ENCODE results near the gene DOCK9.
"Not testable (repeated sequence)": the region's sequence is repeated elsewhere in the genome, so short reads cannot be mapped to it uniquely, and the experiment has no call there.

The DOCK9 gene

DNA sequence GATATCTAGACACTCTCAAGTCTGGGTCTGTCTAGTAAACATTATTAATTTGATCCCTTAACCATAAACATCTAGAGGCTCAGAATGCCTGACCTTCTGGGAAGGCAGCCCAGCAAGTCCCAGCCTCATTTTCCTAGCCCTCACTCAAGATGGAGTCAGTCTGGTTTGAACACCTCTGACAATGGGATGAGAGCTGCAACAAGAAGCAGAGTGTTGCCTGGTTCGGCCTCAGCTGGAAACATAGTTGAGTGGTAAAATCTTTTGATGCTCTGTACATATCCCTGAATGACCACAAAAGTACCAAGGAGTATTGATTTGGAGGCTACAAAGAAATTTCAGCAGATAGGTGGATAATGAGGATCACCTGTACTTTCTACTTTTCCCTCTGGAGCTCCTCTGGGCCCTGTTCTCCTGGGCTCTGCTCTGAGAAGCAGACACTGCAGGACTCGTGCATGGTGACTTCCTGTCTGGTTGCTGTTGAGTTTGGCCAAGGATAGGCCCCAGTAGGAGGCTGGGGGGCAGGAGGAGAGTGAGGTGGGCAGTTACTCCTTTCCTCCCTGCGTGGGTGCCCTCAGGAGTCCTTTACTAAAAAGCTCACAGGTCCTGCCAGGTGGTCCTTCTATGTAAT is 157.0 kb downstream of the DOCK9 start:
- DNase-seq = no peak

DNA sequence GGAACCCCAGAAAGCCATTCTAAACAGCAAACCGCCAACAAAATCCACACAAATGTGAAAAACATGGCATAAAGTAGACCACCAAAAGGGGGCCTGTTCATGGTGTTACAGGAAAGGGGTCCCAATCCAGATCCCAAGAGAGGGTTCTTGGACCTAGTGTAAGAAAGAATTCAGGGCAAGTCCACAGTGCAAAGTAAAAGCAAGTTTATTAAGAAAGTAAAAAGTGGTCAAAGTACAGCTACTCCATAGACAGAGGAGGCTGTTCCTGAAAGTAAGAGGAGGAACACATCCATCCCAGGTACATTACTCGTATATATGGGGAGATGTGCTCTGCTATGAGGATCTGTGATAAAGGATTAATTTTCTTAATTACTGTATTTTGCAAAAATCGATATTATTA is 157.6 kb downstream of the DOCK9 start:
- no peak for DNase-seq

DNA sequence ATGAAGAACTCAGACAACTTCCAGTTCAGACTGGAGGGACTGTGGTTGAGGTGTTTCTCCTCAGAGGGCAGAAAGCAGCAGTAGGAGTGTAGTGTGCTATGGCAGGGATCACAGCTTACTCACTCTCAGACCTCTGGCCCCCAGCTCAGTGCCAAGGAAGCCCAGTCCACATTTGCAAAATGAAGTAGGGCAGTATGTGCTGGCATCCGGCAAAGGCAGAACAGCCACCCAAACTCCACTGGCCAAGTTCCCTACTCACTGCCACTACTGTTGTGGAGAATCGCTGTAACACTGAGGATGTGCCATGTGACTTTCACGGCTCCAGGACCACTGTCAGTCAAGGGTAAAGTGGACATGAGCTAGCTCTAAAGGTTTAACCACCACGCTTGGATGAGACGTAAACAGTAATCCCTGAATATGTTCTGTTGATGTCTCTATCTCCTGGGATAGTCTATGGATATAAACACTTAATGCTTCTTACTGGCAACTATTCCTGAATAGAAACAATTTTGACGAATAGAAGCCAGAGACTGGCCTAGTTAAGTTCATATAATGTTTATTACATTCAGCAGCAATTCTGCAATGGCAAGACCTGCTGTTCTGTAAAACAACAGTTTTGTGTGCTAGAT is 158.4 kb downstream of the DOCK9 start:
- no peak for DNase-seq

DNA sequence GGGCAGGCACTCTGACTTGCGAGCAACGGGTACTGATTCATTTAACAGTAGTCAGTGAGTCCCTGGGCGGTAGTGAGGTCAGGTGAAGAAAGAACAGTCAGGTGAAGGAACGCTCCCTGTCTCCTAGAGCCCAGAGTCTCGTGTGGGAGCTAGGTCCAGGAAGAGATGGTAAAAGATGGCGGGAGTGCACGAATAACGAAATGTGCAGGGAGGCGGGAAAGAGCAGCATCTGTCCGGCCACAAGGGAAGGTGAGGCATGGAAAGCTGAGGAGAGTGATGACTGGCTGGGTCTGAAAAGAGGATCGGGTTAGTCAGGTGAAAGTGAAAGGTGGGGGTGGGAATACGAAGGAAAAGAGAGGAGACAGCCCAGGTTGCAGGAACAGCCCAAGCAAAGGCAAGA is 161.5 kb downstream of the DOCK9 start:
- DNase-seq = no peak

DNA sequence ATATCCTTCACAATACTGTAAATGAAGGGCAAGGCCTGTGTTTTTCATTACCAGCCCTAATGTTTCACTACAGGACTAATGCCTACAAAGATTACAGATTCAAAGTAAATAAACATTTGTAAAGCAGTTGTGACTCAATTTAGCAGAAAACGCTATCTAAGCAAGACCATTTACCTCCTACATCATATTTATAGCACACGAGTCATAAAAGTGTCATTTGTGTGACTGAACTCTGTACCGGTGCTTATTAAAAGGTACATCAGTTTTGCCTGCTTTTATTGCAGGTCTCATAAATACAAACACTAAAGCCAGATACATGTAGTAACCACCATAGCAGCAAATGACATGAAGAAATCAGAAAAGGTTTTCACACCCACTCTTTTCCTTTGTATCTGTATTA is 163.9 kb downstream of the DOCK9 start:
- no peak for DNase-seq

DNA sequence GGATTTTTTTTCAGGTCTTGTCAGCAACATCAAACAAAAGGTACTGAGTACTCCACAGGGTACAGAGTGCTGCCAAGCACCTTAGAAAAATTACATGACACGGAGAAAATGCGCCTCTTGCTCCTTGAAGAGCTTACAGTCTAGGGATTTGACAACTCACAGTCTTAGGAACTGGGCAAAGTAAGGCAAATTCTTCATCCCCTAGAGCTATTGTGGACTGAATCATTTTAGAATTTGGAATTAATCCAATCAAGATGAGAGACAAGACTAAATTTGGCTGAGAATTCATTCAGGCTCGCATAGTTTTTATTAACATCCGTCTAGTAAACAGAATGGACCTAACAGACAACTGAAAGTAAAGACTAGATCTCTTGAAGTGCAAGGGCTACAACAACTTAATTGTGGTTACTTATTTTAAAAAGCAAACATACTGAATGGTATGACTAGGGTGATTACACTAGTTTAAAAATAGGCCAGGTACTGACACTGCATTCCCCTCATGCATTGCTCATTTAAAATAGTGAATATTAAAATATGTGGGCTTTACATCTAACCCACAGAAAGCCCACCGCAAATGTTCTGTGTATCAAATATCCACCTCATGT is 165.6 kb downstream of the DOCK9 start:
- DNase-seq = not testable (repeated sequence)

DNA sequence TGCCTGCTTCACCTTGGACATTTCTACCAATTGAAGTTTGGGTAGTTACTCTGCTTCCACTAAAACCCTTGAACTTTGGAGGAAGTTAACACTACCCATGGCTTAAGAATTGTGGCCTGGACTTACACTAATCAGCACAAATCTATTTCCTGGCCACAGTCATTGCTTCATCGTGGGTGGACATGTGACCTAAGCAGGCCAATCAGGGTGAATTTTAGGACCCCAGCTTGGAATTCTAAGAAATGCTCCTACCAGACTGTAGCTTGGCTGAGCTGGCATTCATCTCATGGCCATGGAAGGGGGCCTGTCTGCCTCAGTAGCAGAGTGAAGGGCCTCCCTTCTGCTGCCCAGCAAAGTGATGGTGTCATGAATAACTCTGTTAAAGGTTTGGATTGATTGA is 167.1 kb downstream of the DOCK9 start:
- no peak for DNase-seq

DNA sequence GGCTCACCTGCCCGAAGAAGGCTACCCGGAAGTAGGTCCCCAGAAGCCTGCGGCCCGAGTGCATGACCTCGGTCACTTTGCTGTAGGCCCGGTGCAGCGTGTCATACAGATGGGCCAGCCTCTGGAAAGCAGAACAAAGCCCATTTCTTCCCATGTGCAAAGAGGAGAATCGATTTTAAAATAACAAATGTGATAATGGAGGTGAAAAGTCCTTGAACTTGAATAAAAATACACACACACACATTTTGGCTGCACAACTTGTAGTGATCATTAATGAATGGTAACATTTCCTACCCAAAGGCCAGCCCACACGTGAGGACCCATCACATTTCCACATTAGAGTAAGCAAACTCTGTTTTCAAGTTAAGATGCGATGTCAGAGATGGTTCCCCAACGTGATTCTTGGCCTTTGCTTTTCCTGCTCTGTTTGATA is 168.5 kb downstream of the DOCK9 start:
- no peak for DNase-seq

DNA sequence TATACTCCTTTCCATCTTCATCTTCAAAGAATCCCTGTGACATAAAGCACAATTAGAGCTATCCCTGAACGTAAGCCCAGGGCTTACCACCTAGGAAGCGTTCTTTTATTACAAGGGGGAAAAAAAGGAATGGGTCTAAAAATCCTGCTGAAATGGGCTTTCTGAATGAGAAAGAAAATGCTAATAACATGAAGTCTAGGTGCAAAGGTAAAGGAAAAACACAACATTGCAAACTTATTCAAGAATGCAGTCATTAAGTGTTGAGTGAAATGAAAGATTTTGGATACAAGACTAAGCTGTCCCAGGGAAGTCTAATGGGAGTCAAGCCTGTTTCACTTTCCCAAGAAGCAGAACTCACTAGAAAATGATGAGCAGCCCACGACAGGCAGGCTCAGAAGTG is 170.1 kb downstream of the DOCK9 start:
- DNase-seq = no peak

DNA sequence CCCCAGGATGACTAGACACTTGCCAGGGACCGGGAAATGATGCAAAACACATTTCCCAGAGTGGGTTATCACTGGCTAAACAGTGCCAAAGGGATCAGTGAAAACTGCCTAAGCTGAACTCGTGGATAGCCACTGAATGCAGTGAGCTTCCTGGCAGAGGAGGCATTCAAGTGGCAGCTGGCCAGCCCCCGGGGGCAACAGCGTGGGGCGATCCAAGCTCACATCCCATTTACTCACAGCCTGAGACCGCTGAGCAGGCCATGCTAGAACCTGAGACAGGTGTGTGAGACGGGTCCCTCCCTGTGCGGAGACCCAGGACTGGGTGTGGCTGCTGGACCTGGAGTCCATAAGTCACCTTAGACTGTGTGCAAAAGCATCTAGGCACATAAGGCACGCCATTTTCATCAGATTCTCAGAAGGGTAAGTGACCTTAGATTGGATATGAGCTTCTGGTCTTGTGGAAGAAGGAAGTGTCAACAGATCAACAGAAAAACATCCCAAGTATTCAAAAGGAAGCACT is 173.5 kb downstream of the DOCK9 start:
- DNase-seq = no peak

DNA sequence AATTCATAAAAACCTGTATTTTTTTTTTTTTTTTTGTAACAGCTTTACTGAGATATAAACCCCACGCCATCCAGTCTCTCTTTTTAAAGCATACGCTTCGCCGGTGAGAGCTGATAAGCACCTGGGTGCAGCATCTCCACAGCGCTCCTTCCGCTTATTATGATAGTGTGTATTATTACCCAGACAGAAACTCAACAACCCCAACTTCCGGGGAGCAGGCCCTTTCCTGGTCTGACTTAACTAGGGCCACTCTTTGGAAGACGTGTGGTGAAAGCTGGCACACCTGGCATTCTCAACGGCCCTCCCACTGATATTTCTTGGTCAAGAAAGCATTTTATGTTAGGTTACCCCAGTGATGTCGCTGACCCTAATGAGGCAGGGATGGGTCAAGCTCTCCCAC is 173.9 kb downstream of the DOCK9 start:
- DNase-seq = no peak

DNA sequence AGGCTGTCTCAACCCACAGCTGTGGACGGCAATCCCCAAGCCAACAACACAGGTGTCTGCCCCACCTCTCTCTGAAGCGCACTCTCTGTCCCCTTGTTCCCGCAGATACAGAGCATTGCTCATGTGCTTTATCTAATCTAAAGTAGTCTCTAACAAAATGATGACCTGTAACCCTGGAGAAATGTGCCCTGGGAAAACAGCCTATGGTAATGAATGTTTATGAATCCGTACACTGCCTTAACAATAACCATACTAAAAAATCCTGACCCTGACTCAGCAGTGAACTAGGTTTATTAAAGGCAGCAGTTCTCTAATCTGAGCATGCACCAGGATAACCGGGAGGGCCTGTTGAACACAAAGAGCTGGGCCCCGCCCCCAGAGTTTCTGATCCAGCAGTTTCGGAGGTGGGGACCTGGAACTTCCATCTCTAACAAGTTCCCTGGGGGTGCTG is 174.7 kb downstream of the DOCK9 start:
- no peak for DNase-seq

DNA sequence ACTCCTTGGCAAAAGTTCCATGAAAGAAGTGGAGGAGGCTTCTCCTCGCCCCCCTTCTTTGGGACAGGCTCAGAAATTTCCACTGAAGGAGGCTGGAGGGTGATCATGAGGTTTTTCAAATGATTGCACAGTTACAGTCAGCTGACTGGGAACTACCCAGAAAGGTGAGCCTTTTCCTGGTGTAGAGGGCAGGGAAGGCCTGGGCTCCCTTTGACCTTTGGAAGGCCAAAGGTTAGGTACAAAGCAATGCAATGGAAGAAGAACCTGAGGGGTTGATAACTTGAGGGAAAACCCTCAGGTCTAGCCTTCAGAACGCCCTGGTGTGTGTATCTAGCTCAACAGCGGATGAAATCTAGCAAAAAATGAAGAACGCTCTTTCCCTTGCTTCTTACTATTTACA is 175.3 kb downstream of the DOCK9 start:
- DNase-seq = no peak

DNA sequence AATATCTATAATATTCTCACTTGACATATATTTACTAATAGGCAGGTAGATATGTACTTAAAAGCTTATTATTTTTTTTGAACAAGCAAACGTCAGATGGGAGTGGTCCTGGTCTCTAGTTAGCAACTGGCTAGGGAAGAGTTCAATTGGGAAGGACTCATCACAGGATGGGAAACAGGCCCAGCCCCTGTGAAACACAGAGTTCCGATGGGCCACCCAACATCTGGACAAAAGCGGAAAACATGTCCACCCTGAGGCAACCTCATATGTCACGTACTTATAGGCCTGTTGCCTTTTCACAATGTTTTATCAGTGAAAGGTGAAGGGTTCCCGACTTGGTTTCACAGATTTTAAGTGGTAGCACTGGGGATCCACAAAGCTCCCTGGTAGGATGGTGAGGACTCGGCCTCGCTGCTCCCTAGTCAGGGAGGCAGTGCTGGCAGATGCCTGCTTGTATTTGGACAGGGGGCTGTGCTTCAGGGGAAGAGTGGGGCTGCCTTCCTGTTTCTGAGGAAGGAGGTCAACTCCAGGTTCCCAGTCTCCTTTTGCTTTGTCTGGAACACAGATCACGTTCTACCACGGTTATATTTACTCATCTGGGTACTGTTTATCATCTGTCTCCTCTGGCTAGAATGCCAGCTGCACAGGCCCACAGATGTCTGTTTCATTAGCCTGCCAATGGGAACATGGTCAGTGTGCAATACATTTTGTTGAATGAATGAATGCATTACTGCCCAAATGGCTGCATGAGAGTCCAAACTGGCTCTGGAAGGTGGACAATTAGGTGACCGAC is 176.0 kb downstream of the DOCK9 start:
- DNase-seq = no peak

DNA sequence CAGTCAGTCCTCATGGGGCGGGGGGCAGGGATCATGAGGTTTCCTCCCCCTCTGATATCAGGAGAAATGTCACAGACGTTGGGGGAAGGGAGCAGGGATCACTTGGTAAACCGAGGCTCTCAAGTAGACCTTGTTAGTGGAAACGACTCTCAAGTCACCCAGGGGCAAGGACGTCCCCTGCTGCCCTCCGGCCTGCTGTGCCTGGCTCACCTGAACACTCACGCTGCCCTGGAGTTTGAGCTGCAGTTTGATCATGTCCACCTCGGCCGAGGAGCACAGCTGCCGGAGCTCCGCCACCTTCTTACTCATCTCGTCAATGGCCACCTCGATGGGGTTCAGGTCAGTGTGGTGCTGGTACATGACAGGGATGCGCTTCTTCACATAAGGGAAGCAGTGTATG is 177.8 kb downstream of the DOCK9 start:
- DNase-seq = no peak

DNA sequence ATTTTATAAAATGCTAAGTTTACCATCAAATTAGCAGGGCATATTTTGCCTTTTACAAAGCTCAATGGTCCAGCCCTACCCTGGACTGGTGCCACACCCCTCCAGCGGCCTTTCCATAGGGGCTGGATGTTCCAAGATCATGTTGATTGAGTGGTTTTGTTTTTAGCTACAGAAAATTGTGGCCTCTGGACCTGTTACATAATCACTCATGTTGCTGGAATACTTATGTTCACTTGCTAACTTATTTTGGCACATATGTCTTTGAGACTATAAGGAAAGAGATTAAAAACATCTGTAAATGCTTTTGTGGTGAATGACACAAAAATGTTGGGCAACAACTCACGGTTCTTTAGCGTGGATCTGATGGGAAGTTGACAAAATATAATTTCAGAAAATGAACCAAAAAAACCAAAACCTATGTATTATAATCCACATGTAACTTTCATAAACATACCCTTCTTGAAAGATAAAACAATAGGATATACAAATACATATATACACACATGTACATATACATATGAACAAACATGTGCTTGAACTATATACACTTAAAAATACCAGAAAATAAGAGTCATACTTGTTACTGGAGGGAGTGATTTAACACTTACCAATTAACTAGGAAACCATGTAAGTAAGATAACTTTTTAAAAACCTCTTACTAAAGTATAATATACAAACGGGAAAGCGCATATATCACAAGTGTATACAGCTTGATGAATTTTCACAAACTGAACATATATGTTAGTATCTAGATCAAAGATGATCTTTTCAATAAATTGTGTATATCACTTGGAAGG is 178.8 kb downstream of the DOCK9 start:
- no peak for DNase-seq

DNA sequence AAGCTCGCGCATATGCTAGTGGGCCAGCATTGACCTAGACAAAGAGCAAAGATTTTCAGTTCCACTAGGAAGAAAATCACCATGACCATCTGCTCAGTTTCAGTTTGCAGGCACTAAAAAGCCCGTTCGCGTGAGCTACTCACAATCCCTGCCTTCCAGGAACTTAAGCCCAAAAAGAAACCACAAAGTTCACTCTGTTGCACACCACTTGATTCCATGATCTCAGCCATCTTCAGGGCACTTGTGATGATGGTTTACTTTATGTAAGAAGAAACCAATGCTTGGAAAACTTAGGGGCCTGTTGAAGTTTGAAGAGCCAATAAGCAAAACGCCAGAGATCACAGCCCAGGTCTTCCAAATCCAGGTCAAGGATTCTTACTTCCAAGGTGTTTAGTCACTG is 180.4 kb downstream of the DOCK9 start:
- no peak for DNase-seq

DNA sequence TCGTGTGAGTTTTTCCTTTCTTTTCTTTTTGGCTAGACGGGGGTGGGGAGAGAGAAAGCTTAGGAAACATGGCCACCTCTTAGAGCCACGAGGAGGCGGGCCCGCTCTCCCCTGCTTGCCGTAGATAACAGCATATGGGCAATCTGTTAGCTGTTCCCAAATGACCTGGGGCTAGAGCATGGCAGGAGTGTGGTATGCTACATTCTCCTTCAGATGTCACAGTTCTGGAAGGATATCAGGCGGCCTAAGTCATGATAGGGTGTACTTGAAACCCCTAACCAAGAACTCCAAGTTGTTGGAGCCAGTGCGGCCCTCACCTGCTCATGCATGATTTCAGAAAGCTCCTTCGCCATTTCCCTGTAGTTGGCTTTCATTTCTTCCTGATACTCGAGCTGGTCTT is 181.1 kb downstream of the DOCK9 start:
- DNase-seq = no peak

DNA sequence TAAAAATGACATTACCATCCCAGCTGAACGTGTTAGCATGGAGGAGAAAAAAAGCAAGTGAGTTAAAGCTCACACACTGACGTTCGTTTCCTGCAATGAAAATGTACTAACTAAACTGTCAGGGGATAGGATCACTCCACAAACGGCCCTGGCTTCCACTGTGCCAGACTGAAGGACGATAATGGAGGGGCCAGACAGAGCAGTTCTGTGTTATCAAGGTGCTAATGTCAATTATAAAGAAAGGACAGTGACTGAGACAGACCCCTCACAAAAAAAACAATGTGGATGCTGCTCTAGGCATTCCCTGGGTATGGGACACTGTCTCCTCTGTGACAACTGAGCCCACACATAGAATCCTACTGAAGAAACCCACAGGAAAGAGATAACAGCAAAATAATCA is 181.7 kb downstream of the DOCK9 start:
- DNase-seq = no peak

DNA sequence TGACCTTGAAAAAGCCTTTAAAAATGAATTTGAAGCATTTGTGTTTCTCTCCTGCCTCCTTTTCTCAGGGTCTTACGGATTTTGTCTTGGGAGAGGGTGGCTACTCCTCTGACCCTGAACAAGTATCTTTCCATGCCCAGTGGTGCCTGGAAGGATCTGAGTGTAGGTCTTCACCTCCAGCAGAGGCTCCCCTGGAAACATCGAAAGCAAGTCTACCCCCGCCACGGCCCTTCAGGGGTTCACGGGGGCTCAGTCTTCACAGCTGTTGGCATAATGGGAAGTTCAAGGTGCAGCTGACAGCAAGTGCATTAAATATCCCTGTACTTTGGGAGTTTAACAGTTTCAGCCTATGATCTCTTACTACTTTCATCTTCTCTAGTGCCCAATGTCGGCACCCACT is 182.6 kb downstream of the DOCK9 start:
- no peak for DNase-seq

DNA sequence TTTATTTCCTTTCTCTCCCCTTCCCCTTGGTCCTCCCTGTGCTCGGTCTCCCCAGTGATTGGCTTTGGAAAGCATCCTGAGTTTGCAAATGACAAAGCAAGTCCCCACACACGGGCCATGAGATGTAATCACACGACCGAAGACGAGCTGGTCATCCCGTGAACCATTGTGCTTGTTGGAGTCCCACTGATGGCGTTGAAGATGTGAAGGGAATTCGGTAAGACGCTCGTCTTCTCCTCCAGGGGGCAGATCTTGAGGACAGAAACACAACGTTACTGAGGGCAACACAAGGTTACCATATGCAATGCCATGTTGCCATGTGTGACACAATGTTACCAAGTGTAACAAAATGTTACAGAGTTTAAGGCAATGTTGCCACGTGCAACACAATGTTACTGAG is 183.4 kb downstream of the DOCK9 start:
- DNase-seq = no peak

DNA sequence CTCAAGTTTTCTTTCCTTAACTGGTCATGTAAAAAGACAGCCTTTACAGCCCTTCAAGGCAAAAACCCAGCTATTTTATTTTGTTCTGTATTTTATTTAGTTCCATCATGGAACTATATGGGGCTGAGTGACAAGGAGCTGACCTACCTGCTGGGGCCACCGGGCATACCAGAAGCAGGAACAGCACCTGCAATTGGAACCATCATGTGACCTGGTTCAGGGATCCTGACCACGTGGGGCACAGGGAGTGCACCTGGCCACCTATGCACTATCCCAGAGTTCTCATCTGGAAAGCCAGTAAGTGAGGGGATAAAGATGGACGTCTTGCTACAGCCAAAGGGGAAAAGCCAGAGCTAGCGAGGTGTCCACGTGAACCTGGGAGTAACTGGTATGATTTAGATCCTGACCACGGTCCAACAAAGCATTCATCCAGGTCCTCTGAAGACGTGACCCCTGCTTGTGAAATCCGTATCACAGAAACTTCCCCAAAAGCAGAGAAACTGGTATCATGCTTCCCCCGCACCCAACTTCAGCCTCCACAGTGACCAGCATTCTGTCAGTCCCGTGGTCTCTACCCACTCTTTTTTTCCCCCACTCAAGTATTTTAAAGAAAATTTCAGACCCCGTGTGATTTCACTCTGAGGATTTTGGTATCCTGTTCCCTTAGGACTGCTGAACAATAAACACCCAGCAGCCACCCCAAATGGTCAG is 184.9 kb downstream of the DOCK9 start:
- no peak for DNase-seq

Data from effector CD8-positive, alpha-beta T cell (primary cell).